ENCODE data around the gene SLC12A9. TPM values are rescaled to one million over a fixed set of nuclear protein-coding genes. Genes with fewer than 3 reads are reported as not detected.
A peak's percentile ranks its signal among the peaks of the same experiment; 100 is the strongest.
"Not testable (repeated sequence)": the region's sequence is repeated elsewhere in the genome, so short reads cannot be mapped to it uniquely, and the experiment has no call there.

The SLC12A9 gene
- total and polyA plus RNA-seq, 8 donors, result 2.9 to 44.6 (median 15.8) TPM

DNA sequence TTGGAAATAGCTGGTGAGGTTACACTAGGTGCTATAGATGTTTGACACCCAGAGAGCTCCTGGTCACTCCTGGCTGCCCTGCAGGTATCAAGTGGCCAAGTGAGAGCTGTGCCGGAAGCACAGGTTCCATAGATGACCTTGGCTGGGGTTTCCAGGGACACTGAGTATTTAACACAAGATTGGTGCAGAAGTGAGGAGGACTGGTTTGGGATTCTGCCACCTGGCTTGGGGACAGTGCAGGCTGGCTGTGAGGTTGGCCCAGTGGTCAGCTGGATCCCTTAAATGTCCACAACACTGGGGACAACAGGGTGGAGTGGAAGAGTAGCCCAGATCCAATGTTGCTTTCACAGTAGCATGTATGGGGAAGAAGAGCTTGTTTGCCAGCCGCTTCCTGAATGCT, 48.5 kb downstream of the SLC12A9 start:
- peaks cover 13 to 22% (median 16%) of the 10 kb centered on the region in 4 donors for H3K4me1 ChIP-seq
- H3K36me3 ChIP-seq, result no peaks in the 10 kb centered on the region
- intact Hi-C loops (cut with DNase I; ENCODE audit: low total_unique reads), result no loop called here
- no peak for DNase-seq
- no peaks in the 10 kb centered on the region for H3K9me3 ChIP-seq
- H3K4me3 ChIP-seq, result no peak overlapping the region
- peaks cover 13 to 66% (median 17%) of the 10 kb centered on the region in 3 donors for H3K27me3 ChIP-seq
- TF ChIP-seq EP300 (IDR thresholded peaks at IDR 0.05) (no peak), POLR2A (IDR thresholded peaks at IDR 0.05) (no peak), POLR2AphosphoS5 (IDR thresholded peaks at IDR 0.05) (no peak)
- TF ChIP-seq, protein P1, sequence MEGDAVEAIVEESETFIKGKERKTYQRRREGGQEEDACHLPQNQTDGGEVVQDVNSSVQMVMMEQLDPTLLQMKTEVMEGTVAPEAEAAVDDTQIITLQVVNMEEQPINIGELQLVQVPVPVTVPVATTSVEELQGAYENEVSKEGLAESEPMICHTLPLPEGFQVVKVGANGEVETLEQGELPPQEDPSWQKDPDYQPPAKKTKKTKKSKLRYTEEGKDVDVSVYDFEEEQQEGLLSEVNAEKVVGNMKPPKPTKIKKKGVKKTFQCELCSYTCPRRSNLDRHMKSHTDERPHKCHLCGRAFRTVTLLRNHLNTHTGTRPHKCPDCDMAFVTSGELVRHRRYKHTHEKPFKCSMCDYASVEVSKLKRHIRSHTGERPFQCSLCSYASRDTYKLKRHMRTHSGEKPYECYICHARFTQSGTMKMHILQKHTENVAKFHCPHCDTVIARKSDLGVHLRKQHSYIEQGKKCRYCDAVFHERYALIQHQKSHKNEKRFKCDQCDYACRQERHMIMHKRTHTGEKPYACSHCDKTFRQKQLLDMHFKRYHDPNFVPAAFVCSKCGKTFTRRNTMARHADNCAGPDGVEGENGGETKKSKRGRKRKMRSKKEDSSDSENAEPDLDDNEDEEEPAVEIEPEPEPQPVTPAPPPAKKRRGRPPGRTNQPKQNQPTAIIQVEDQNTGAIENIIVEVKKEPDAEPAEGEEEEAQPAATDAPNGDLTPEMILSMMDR (IDR thresholded peaks at IDR 0.05), result no peak
- 61 to 85% (median 75%) methylated on average over 2 of the region's 2 CpGs for WGBS, 5 donors
- no peak overlapping the region for H3K27ac ChIP-seq

DNA sequence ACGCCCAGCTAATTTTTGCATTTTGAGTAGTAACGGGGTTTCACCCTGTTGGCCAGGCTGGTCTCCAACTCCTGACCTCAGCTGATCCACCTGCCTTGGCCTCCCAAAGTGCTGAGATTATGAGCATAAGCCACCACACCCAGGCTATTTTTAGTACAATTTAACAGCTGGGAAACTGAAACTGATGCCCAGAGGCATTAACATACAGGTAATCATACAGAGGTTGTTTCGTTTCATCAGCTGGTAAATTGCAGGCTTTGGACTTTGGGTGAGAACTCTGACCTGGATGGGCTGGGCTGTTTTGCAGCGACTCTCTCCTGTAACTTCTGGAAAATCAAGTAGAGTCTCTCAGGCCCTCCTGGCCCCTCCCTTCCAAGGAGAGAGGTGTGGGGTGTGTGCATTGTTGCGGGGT, 49.4 kb downstream of the SLC12A9 start:
- Histone ChIP-seq H3K4me1 (peaks cover 4 to 14% (median 8%) of the 10 kb centered on the region in 4 donors), H3K9me3 (no peaks in the 10 kb centered on the region), H3K36me3 (no peaks in the 10 kb centered on the region), H3K4me3 (no peak overlapping the region), H3K27ac (peak overlapping the region in 2 of 5 donors; percentile 60 to 70), H3K27me3 (peaks cover 6 to 59% (median 9%) of the 10 kb centered on the region in 3 donors)
- DNase-seq, result peak in 1 of 2 donors; percentile 81
- TF ChIP-seq EP300 (IDR thresholded peaks at IDR 0.05) (no peak), POLR2A (IDR thresholded peaks at IDR 0.05) (no peak), POLR2AphosphoS5 (IDR thresholded peaks at IDR 0.05) (no peak)
- TF ChIP-seq, protein P1 (IDR thresholded peaks at IDR 0.05), result no peak
- 29 to 60% (median 40%) methylated on average over 5 of the region's 5 CpGs for WGBS, 5 donors
- intact Hi-C loops (cut with DNase I; ENCODE audit: low total_unique reads), result no loop called here

DNA sequence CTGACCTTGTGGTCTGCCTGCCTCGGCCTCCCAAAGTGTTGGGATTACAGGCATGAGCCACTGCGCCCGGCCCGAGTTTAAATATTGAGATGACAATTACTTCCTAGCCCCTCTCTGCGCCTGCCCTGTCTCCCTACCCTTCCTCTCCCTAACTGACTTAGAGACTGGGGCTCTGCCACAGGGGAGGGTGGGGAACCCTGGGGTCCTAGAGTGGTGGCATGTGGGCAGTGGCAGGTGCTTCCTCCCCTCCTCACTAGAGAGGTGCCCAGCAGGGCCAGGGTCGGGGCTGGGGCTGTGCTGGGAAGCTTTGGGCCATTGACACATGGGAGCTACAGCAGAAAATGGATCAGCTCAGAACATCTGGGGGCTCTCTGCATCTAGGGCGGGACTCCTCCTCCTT, 50.1 kb downstream of the SLC12A9 start:
- Histone ChIP-seq H3K4me1 (peaks cover 0 to 7% (median under 1%) of the 10 kb centered on the region in 4 donors), H3K36me3 (no peaks in the 10 kb centered on the region), H3K9me3 (no peaks in the 10 kb centered on the region), H3K27ac (no peak overlapping the region), H3K27me3 (peaks cover 3 to 59% (median 4%) of the 10 kb centered on the region in 3 donors), H3K4me3 (no peak overlapping the region)
- TF ChIP-seq EP300 (IDR thresholded peaks at IDR 0.05) (no peak), POLR2A (IDR thresholded peaks at IDR 0.05) (no peak), POLR2AphosphoS5 (IDR thresholded peaks at IDR 0.05) (no peak)
- TF ChIP-seq, protein P1 (IDR thresholded peaks at IDR 0.05), result no peak
- 77 to 86% (median 85%) methylated on average over 7 of the region's 7 CpGs for WGBS, 5 donors
- intact Hi-C loops (cut with DNase I; ENCODE audit: low total_unique reads), result no loop called here
- DNase-seq, result no peak

DNA sequence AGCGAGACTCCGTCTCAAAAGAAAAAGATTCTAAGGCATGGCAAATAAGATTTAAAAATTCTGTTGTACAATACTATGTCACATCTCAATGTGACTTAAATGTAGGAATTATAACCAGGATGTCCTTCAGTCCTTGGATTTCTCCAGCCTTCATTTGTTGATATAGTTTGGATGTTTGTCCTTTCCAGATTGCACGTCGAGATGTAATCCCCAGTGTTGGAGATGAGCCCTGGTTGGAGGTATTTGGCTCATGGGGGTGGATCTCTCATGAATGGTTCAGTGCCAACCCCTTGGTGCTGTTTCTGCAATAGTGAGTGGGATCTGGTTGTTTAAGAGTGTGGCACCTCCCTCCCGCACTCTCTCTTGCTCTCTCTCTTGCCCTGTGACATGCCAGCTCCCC, 56.0 kb downstream of the SLC12A9 start:
- Histone ChIP-seq H3K4me3 (no peak overlapping the region), H3K27me3 (peaks cover 0 to 20% (median 0%) of the 10 kb centered on the region in 3 donors), H3K4me1 (no peaks in the 10 kb centered on the region), H3K27ac (no peak overlapping the region), H3K36me3 (no peaks in the 10 kb centered on the region), H3K9me3 (no peaks in the 10 kb centered on the region)
- DNase-seq, result no peak
- TF ChIP-seq, protein P1 (IDR thresholded peaks at IDR 0.05), result no peak
- TF ChIP-seq POLR2A (IDR thresholded peaks at IDR 0.05), result no peak
- no peak for TF ChIP-seq EP300 (IDR thresholded peaks at IDR 0.05)
- no peak for TF ChIP-seq POLR2AphosphoS5 (IDR thresholded peaks at IDR 0.05)
- WGBS, 5 donors, result 89 to 97% (median 92%) methylated on average over 5 of the region's 5 CpGs
- intact Hi-C loops (cut with DNase I; ENCODE audit: low total_unique reads), result no loop called here

DNA sequence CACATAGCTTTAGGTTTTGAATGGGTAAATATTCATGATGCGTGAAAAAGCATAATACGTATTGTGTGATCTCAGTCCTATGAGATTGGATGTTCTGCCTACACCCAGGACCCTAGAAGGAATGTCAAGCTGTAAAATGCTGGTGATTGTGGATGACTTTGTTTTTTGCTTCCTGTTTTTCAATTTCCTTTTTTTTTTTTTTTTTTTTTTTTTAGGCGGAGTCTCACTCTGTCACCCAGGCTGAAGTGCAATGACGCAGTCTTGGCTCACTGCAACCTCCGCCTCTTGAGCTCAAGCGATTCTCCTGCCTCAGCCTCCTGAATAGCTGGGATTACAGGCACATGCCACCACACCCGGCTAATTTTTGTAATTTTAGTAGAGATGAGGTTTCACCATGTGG, 57.9 kb downstream of the SLC12A9 start:
- peaks cover 0 to 20% (median 0%) of the 10 kb centered on the region in 3 donors for H3K27me3 ChIP-seq
- intact Hi-C loops (cut with DNase I; ENCODE audit: low total_unique reads); H3K27ac ChIP-seq; H3K36me3 ChIP-seq; H3K9me3 ChIP-seq; H3K4me1 ChIP-seq; H3K4me3 ChIP-seq: not testable (repeated sequence)
- 67 to 83% (median 73%) methylated on average over 6 to 7 of the region's 7 CpGs for WGBS, 5 donors
- peak in 1 of 2 donors; percentile 48 for DNase-seq
